Adipocyte (in vitro differentiated cells): ENCODE data around the gene LONP1.
"Not testable (repeated sequence)": the region's sequence is repeated elsewhere in the genome, so short reads cannot be mapped to it uniquely, and the experiment has no call there.

Experiments used
- DNase-seq: peaks from one replicate; pipeline ENCODE4 v3.0.0-alpha.2; 2015; ENCODE audit warnings: low read depth
- H3K27me3 ChIP-seq: replicated peaks from 2 replicates; pipeline ENCODE4 v1.7.0; 2013; ENCODE audit warnings: mild to moderate bottlenecking, low read length, moderate library complexity; ENCODE audit not compliant: control insufficient read depth, insufficient read depth
- H3K36me3 ChIP-seq: 2 replicates; pipeline ENCODE4 v1.7.0; 2013; ENCODE audit warnings: low read length, mild to moderate bottlenecking, moderate library complexity; ENCODE audit not compliant: control insufficient read depth, insufficient read depth, severe bottlenecking
- H3K4me1 ChIP-seq: 2 replicates; pipeline ENCODE4 v1.7.0; 2013; ENCODE audit warnings: mild to moderate bottlenecking, low read length, moderate library complexity; ENCODE audit not compliant: control insufficient read depth, insufficient read depth
- H3K4me3 ChIP-seq: 2 replicates; pipeline ENCODE4 v1.7.0; 2013; ENCODE audit warnings: mild to moderate bottlenecking, low read length, moderate library complexity
- H3K9ac ChIP-seq: 2 replicates; pipeline ENCODE4 v1.7.0; 2013; ENCODE audit warnings: mild to moderate bottlenecking, low read length, moderate library complexity
- H3K9me3 ChIP-seq: 2 replicates; pipeline ENCODE4 v1.7.0; 2013; ENCODE audit warnings: mild to moderate bottlenecking, low read length, moderate library complexity; ENCODE audit not compliant: control insufficient read depth

The LONP1 gene

DNA sequence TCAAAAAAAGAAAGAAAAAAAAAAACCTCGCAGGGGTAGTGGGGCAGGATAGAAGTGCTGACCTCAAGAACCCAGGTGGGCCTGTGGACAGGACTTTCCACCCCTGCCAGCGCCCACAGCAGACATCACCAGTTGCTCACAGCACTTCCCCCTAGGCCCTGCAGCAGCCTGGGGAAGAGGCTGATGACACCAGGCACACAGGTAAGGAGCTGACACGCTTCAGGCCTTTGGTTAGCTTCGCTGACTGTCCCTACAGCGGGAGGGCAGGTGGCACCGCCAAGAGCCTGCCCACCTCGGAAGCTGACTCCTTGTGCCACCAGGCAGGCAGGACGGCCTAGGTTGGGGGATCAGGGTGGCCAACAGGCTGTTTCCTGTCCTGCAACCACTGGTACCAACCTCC, 8.9 kb downstream of the LONP1 start:
- no peak for DNase-seq
- Histone ChIP-seq H3K4me1 (no peaks in the 10 kb centered on the region), H3K27me3 (no peaks in the 10 kb centered on the region), H3K9ac (no peak overlapping the region), H3K4me3 (no peak overlapping the region), H3K36me3 (peaks cover 65% of the 10 kb centered on the region), H3K9me3 (no peaks in the 10 kb centered on the region)

GRCh38 chr19:5707576-5708575, 12.1 kb downstream of the LONP1 start:
- H3K36me3 ChIP-seq = peaks cover 83% of the 10 kb centered on the region
- H3K4me3 ChIP-seq = no peak overlapping the region
- DNase-seq = no peak
- H3K4me1 ChIP-seq = no peaks in the 10 kb centered on the region
- no peaks in the 10 kb centered on the region for H3K27me3 ChIP-seq
- H3K9ac ChIP-seq = no peak overlapping the region
- no peaks in the 10 kb centered on the region for H3K9me3 ChIP-seq

DNA sequence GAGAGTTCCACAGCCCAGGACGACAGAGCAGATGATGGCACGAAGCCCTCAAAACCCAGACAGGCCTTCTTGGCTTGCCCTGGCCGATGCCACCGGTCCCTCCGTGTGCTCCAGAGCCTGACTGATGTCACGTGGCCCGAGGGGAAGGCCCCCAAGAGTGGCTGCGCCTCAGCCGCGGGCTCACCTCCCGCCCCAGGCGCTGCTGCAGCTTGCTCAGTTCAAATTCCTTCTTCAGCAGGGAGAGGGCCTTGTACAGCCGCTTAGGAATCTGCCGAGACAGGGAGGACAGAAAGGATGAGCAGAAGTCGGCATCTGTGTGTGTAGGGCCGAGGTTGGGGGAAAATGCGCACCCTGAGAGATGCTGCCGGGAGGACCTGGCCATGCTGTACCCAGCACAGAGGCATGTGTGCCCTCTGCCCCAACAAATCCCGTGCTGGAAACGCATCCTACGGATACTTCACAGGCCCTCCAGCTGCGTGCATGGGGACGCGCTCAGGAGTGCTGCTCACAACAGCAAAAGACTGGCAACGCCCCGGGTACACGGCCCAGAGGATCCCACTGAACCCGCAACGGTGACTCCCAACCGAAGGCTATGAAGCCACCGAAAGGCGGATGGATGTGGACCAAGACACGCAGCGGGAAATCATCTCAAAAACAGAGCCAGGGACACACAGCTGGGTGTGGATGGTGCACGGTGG, 12.9 kb downstream of the LONP1 start:
- Histone ChIP-seq H3K9ac (no peak overlapping the region), H3K27me3 (no peaks in the 10 kb centered on the region), H3K36me3 (peaks cover 74% of the 10 kb centered on the region), H3K9me3 (no peaks in the 10 kb centered on the region), H3K4me3 (no peak overlapping the region), H3K4me1 (no peaks in the 10 kb centered on the region)
- DNase-seq = no peak

DNA sequence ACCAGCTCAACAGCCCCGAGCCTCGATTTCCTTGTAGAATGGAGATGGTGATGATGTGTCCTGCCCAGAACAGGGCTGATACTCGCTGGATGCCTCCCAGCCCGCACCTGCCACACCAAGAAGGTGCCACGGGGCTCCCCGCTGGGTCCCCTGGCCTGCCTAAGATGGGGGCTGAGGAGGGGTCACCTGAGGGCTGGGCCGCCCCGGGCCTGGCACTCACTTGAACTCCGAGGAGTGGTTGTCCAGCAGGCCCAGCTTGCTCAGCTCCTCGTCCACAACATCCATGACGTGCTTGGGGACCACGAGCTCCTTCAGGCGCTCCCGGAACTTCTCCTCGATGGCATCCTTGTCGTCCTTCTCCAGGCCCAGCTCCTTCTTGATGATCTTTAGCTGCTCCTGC, 14.4 kb downstream of the LONP1 start:
- Histone ChIP-seq H3K9me3 (no peaks in the 10 kb centered on the region), H3K9ac (no peak overlapping the region), H3K4me1 (no peaks in the 10 kb centered on the region), H3K36me3 (peaks cover 63% of the 10 kb centered on the region), H3K4me3 (no peak overlapping the region), H3K27me3 (no peaks in the 10 kb centered on the region)
- DNase-seq = no peak

- H3K27me3 ChIP-seq = no peaks in the 10 kb centered on the region
- DNase-seq = no peak
- no peak overlapping the region for H3K9ac ChIP-seq
- H3K9me3 ChIP-seq = no peaks in the 10 kb centered on the region
- no peak overlapping the region for H3K4me3 ChIP-seq
- peaks cover 65% of the 10 kb centered on the region for H3K36me3 ChIP-seq
- H3K4me1 ChIP-seq = no peaks in the 10 kb centered on the region
Measured at GRCh38 chr19:5703819-5704818, 15.8 kb downstream of the LONP1 start.

- H3K4me1 ChIP-seq, H3K4me3 ChIP-seq, DNase-seq, H3K9me3 ChIP-seq, H3K27me3 ChIP-seq, H3K9ac ChIP-seq: not testable (repeated sequence)
- H3K36me3 ChIP-seq = peaks cover 62% of the 10 kb centered on the region
Measured at GRCh38 chr19:5702053-5702410, 17.9 kb downstream of the LONP1 start.

GRCh38 chr19:5700455-5701092, 19.4 kb downstream of the LONP1 start:
- DNase-seq = no peak
- H3K4me3 ChIP-seq = no peak overlapping the region
- H3K9ac ChIP-seq = no peak overlapping the region
- H3K36me3 ChIP-seq = peaks cover 62% of the 10 kb centered on the region
- H3K27me3 ChIP-seq = no peaks in the 10 kb centered on the region
- H3K4me1 ChIP-seq = no peaks in the 10 kb centered on the region
- H3K9me3 ChIP-seq = no peaks in the 10 kb centered on the region

DNA sequence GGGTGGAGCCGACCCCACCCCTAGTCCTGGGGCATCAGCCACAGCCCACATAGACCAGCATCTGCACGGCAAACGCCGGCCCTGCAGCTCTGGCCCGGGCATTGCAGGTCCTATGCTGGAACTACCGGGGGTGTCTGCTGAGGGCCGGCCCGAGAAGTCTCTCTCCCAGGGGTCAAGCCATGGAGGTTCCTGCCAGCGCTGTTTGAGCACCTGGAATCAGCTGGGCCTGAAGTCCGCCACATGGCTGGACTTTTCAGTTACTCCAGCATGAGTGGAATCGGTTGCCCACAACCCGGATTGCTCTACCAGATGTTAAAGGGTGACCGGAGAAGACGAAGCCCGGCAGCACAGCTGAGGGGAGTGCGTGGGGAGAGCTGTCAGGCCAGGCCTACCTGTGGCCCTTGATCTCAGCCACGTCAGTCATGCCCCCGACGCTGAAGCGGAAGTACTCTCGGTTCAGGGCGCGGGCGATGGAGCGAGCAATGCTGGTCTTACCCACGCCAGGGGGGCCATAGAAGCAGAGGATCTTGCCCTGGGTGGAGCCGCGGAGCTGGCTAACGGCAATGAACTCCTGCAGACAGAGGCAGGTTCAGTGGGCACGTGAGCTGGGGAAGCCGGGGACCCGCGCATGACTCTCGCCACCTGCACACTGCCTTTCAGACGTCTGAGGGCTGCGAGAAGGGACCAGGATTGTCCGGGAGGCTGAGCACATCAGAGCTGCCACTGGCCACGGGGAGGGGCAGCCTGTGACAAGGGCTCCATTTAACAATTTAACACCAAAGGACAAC, 21.1 kb downstream of the LONP1 start:
- DNase-seq = no peak
- Histone ChIP-seq H3K4me1 (no peaks in the 10 kb centered on the region), H3K27me3 (no peaks in the 10 kb centered on the region), H3K4me3 (no peak overlapping the region), H3K36me3 (peaks cover 62% of the 10 kb centered on the region), H3K9me3 (no peaks in the 10 kb centered on the region), H3K9ac (no peak overlapping the region)

GRCh38 chr19:5697890-5698634, 21.9 kb downstream of the LONP1 start:
- Histone ChIP-seq H3K9ac (no peak overlapping the region), H3K4me1 (no peaks in the 10 kb centered on the region), H3K36me3 (peaks cover 62% of the 10 kb centered on the region), H3K4me3 (no peak overlapping the region), H3K9me3 (no peaks in the 10 kb centered on the region), H3K27me3 (no peaks in the 10 kb centered on the region)
- DNase-seq = no peak
